Cardiac muscle cell (in vitro differentiated cells and primary cell): ENCODE data around the gene PLEKHA6. TPM values are rescaled to one million over a fixed set of nuclear protein-coding genes. Genes with fewer than 3 reads are reported as not detected.

Experiments
- DNase-seq, 2 donors: peaks; one replicate each; pipeline versions ENCODE4 v3.0.0 to v3.0.0-alpha.2; 2010 to 2017; ENCODE audit warnings: low read depth in 1 of 2, low spot score in 1 of 2
- H3K27ac ChIP-seq: fragments of 200-600 bp; sonication (generic); 2 replicates; pipeline ENCODE4 v1.5.1; 2016
- H3K27me3 ChIP-seq: fragments of 200-600 bp; sonication (generic); 2 replicates; pipeline ENCODE4 v1.6.0; 2016; ENCODE audit warnings: control low read depth
- H3K36me3 ChIP-seq: fragments of 200-600 bp; sonication (generic); 2 replicates; pipeline ENCODE4 v1.5.1; 2016; ENCODE audit warnings: control low read depth
- H3K4me1 ChIP-seq: fragments of 200-600 bp; sonication (generic); 2 replicates; pipeline ENCODE4 v1.8.1; 2017; ENCODE audit warnings: low read depth, mild to moderate bottlenecking, mixed run types
- H3K4me3 ChIP-seq: fragments of 200-600 bp; sonication (generic); 2 replicates; pipeline ENCODE4 v1.5.1; 2016; ENCODE audit warnings: mild to moderate bottlenecking
- H3K9me3 ChIP-seq: fragments of 200-600 bp; sonication (generic); 2 replicates; pipeline ENCODE4 v1.5.1; 2017; ENCODE audit warnings: low read depth, mild to moderate bottlenecking, control low read depth
- polyA plus RNA-seq: library from polyadenylated mRNA; unstranded; fragments of >200 nt; fragmentation: Nextera tagmentation; extraction: Ambion mirVana; gene quantifications from 2 replicates; pipeline ENCODE4 v1.2.1, GENCODE V29; 2016
- total RNA-seq: library from RNA; depleted of rRNA; stranded (reverse); fragments of >200 nt; gene quantifications from 2 replicates; pipeline ENCODE4 v1.2.3, GENCODE V29; 2016
- TF ChIP-seq, protein P1 (sequence below): IDR thresholded peaks from 2 replicates; pipeline ENCODE4 v1.5.1; 2012; ENCODE audit warnings: low read depth, mild to moderate bottlenecking, low read length

The PLEKHA6 gene
- total and polyA plus RNA-seq, 2 experiments from 2014 or later: 41.6 to 44.1 TPM

DNA sequence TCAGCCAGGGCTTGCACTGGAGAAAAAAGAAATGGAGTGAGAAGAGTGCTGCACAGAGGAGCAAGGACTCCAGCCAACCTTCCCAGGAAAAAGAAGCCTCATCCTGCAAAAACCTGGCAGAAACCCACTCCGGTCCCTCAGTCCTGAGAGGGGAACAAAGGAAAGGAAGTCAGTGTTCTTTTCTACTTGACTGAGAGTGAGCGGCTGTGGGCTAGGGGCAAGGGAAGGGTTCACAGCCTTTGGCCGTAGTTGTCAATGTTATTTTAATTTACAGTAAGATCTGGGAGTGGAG is 137.0 kb downstream of the PLEKHA6 start:
- no peak for DNase-seq
- Histone ChIP-seq H3K27me3 (no peaks in the 10 kb centered on the region), H3K4me3 (no peak overlapping the region), H3K9me3 (no peaks in the 10 kb centered on the region), H3K4me1 (no peaks in the 10 kb centered on the region), H3K27ac (no peak overlapping the region), H3K36me3 (peaks cover 50% of the 10 kb centered on the region)
- TF ChIP-seq, protein P1, sequence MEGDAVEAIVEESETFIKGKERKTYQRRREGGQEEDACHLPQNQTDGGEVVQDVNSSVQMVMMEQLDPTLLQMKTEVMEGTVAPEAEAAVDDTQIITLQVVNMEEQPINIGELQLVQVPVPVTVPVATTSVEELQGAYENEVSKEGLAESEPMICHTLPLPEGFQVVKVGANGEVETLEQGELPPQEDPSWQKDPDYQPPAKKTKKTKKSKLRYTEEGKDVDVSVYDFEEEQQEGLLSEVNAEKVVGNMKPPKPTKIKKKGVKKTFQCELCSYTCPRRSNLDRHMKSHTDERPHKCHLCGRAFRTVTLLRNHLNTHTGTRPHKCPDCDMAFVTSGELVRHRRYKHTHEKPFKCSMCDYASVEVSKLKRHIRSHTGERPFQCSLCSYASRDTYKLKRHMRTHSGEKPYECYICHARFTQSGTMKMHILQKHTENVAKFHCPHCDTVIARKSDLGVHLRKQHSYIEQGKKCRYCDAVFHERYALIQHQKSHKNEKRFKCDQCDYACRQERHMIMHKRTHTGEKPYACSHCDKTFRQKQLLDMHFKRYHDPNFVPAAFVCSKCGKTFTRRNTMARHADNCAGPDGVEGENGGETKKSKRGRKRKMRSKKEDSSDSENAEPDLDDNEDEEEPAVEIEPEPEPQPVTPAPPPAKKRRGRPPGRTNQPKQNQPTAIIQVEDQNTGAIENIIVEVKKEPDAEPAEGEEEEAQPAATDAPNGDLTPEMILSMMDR: no peak

DNA sequence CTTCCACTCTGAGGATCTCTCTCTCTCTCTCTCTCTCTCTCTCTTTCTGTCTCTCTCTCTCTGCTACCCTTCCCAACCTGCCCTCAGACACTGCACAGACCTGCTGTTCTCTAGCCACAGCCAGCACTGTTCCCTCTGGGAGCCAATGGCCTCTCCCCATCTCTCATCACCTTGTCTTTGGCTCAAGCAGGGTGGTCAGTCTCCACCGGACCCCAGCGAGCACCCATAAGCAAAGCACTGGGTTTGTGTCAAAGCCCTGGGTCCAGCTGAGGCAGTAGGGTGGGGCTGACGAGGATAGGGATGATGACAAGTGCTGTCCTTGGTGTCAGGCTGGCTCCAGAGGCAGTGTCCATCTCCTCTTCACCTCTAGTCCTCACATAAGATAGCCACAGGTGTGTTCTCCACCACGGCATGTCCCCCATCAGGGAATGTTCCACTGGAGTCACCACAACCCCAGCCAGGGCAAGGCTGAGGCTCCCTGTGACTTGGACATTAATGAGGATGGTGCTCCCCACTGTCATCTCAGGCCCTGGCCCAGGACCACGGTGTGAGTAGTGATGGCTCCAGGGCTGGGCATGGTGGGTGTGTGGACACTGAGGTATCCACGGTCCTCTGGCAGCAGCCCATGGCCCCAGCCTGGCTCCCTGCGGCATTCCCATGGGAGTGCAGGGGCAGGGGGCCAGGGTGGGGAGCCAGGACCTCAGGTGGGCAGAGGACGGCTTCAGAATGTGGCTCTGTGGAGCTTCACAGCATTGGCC is 137.5 kb downstream of the PLEKHA6 start:
- Histone ChIP-seq H3K9me3 (no peaks in the 10 kb centered on the region), H3K4me1 (no peaks in the 10 kb centered on the region), H3K27ac (no peak overlapping the region), H3K36me3 (peaks cover 45% of the 10 kb centered on the region), H3K4me3 (no peak overlapping the region), H3K27me3 (no peaks in the 10 kb centered on the region)
- TF ChIP-seq, protein P1: no peak
- no peak for DNase-seq

DNA sequence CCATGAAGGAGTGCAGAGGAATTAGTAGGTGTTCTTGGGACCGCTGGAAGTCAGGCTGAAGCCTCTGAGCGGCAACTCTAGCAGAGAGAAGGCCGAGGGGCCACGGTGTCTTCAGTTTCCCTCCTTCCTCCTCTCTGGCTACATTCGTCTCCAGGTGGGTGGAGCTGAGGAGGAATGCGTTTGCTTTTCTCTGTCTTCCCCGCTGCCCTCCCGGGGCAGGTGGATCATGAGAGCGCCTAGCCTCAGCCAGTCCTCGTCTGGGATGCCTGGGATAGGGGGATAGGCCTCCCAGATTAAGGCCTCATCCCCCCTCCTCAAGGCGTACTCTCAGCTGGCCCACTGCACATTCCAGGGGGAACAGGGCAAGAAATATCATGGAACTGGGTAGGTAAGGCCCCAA is 138.5 kb downstream of the PLEKHA6 start:
- Histone ChIP-seq H3K9me3 (no peaks in the 10 kb centered on the region), H3K4me3 (no peak overlapping the region), H3K27me3 (no peaks in the 10 kb centered on the region), H3K4me1 (no peaks in the 10 kb centered on the region), H3K36me3 (peaks cover 36% of the 10 kb centered on the region), H3K27ac (no peak overlapping the region)
- TF ChIP-seq, protein P1: no peak
- DNase-seq: no peak

DNA sequence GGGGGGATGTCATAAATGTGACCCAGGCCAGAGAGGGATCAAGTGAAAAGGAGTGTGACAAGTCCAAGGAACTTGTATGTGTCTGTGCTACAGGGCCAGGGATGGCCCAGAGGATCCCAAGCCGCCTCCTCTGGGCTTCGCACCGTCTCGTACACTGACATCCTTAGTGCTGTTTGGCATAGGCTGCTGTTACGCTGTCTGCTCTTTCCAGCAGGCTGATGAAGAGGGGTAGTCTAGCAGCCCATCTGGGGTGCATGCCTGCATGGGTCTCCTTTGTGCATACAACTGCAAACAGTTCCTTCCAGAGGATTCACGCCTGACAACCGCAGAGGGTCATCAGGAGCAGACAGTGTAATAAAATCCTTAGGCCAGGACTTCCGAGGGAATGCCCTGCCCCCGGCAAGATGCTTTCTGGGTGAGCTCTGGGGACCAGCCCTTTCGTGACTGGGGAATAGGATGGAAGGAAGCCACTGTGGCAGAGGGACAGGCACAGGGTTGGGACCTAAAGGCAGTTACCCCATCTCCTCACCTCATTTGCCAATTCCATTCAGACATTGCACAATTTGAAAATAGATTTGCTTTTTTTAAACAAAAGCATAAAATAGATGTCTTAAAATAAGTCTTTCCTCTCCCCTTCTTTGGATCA is 139.6 kb downstream of the PLEKHA6 start:
- Histone ChIP-seq H3K36me3 (peaks cover 28% of the 10 kb centered on the region), H3K4me3 (no peak overlapping the region), H3K9me3 (no peaks in the 10 kb centered on the region), H3K4me1 (no peaks in the 10 kb centered on the region), H3K27ac (no peak overlapping the region), H3K27me3 (no peaks in the 10 kb centered on the region)
- no peak for DNase-seq
- TF ChIP-seq, protein P1: no peak

DNA sequence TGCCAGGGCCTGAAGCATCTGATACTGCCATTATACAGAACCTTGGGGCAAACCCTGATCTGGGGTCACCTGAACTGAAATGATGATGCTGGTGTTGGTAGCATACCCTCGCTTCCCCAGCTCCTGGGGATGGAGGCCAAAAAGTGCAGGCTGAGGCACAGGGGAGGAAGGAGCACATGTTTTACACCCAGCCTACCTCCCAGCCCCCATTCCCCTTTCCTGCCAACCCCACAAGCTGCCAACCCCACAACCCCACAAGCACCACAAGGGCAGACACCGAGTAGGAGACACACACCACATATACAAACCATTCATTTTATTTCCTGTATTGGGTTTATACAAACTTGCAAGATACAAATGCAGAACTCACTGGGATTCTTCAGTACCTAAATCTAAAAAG is 141.2 kb downstream of the PLEKHA6 start:
- TF ChIP-seq, protein P1: no peak
- Histone ChIP-seq H3K27me3 (peaks cover 2% of the 10 kb centered on the region), H3K36me3 (peaks cover 16% of the 10 kb centered on the region), H3K27ac (no peak overlapping the region), H3K4me3 (no peak overlapping the region), H3K4me1 (no peaks in the 10 kb centered on the region), H3K9me3 (no peaks in the 10 kb centered on the region)
- DNase-seq: no peak
